K562 (cell line): ENCODE data around the gene ANKRD13D. TPM values are rescaled to one million over a fixed set of nuclear protein-coding genes. Genes with fewer than 3 reads are reported as not detected.
A peak's percentile ranks its signal among the peaks of the same experiment; 100 is the strongest.

Experiments used
- ARNT ChIP-seq, 2 experiments: fragments of 450-650 bp; IDR thresholded peaks; 2 replicates each; pipeline ENCODE4 v1.6.1; 2016; ENCODE audit warnings: mild to moderate bottlenecking in 1 of 2
- ASH1L ChIP-seq: fragments of 450-650 bp; IDR thresholded peaks from 2 replicates; pipeline ENCODE4 v1.6.1; 2018; ENCODE audit warnings: borderline replicate concordance, mild to moderate bottlenecking, low read depth; ENCODE audit not compliant: partially characterized antibody
- CC2D1A ChIP-seq: fragments of 450-650 bp; IDR thresholded peaks from 2 replicates; pipeline ENCODE4 v1.6.1; 2017; ENCODE audit warnings: mild to moderate bottlenecking
- CHD4 ChIP-seq: fragments of 200-600 bp; sonication (generic); IDR thresholded peaks from 3 replicates; pipeline ENCODE4 v1.6.1; 2012; ENCODE audit warnings: low read depth, mild to moderate bottlenecking, mixed read lengths, low read length, inconsistent platforms; ENCODE audit not compliant: insufficient read depth, insufficient replicate concordance, poor library complexity, severe bottlenecking
- EP400 ChIP-seq: fragments of 450-650 bp; IDR thresholded peaks from 2 replicates; pipeline ENCODE4 v1.6.1; 2017; ENCODE audit warnings: antibody characterized with exemption, mild to moderate bottlenecking, moderate library complexity
- HNRNPL ChIP-seq: fragments of 200-400 bp; formaldehyde crosslinking; IDR thresholded peaks from 2 replicates; pipeline ENCODE4 v1.6.1; 2017; ENCODE audit warnings: low read depth, mild to moderate bottlenecking, low read length
- JUND ChIP-seq, 2 experiments: IDR thresholded peaks; 2 replicates in 1 of 2; 3 replicates in 1 of 2; pipeline ENCODE4 v1.6.1; 2011; ENCODE audit warnings: borderline replicate concordance in 2 of 2, low read depth in 2 of 2, low read length in 2 of 2, improper control_type of control experiment in 1 of 2, missing biosample characterization in 1 of 2, missing genetic modification characterization in 1 of 2, missing genetic modification reagents in 1 of 2
- L3MBTL2 ChIP-seq: fragments of 450-650 bp; IDR thresholded peaks from 2 replicates; pipeline ENCODE4 v1.6.1; 2016; ENCODE audit warnings: mild to moderate bottlenecking, moderate library complexity
- LEF1 ChIP-seq: fragments of 450-650 bp; IDR thresholded peaks from 2 replicates; pipeline ENCODE4 v1.6.1; 2016; ENCODE audit warnings: mild to moderate bottlenecking
- MAZ ChIP-seq, 2 experiments: fragments of 450-650 bp in 1 of 2; sonication (generic) in 1 of 2; formaldehyde crosslinking; IDR thresholded peaks in 1 of 2; conservative IDR thresholded peaks in 1 of 2; 2 replicates each; pipeline versions ENCODE4 v1.4.0 to v1.5.0; 2020; ENCODE audit warnings: mild to moderate bottlenecking in 1 of 2, missing genetic modification reagents in 1 of 2
- MCM5 ChIP-seq: fragments of 450-650 bp; IDR thresholded peaks from 2 replicates; pipeline ENCODE4 v1.6.1; 2016; ENCODE audit warnings: low read depth
- NFRKB ChIP-seq: fragments of 450-650 bp; IDR thresholded peaks from 2 replicates; pipeline ENCODE4 v1.6.1; 2016; ENCODE audit warnings: low read depth
- PTRF ChIP-seq: fragments of 450-650 bp; IDR thresholded peaks from 2 replicates; pipeline ENCODE4 v1.6.1; 2016; ENCODE audit warnings: mild to moderate bottlenecking, missing genetic modification characterization, missing compliant biosample characterization
- RB1 ChIP-seq: fragments of 450-650 bp; IDR thresholded peaks from 2 replicates; pipeline ENCODE4 v1.6.1; 2017; ENCODE audit warnings: low read depth, mild to moderate bottlenecking
- TAF1 ChIP-seq: IDR thresholded peaks from 2 replicates; pipeline ENCODE4 v1.6.1; 2011; ENCODE audit warnings: mild to moderate bottlenecking, low read length, moderate library complexity; ENCODE audit not compliant: insufficient read depth, control insufficient read depth, severe bottlenecking; ENCODE audit errors: extremely low read depth
- TBP ChIP-seq: optimal IDR thresholded peaks from 2 replicates; pipeline ENCODE3; 2011; ENCODE audit warnings: low read depth, low read length, improper control_type of control experiment
- ZNF146 ChIP-seq: IDR thresholded peaks from one replicate; pipeline ENCODE4 v1.6.1; 2018; ENCODE audit warnings: missing compliant biosample characterization; ENCODE audit not compliant: unreplicated experiment
- ZNF184 ChIP-seq: sonication (generic); formaldehyde crosslinking; IDR thresholded peaks from 2 replicates; pipeline ENCODE4 v1.5.0; 2020; ENCODE audit warnings: missing genetic modification reagents
- ZNF780A ChIP-seq: fragments of 250-450 bp; sonication (Bioruptor Pico); IDR thresholded peaks from 2 replicates; pipeline ENCODE4 v1.5.0; 2021; ENCODE audit warnings: mild to moderate bottlenecking
- polyA plus RNA-seq, 8 experiments: library from polyadenylated mRNA; depleted of rRNA in 4 of 8; stranded (reverse) in 5 of 8; unstranded in 3 of 8; fragments of >200 nt; fragmentation: Nextera tagmentation in 2 of 8; fragmentation: Illumina TruSeq in 1 of 8; extraction: Ambion mirVana in 2 of 8; extraction: Trizol in 1 of 8; gene quantifications; 2 replicates each; pipeline versions ENCODE4 v1.2.1 to v1.2.3, GENCODE V29; 2011 to 2014; ENCODE audit warnings: inconsistent platforms in 1 of 8, missing spikeins in 1 of 8
- total RNA-seq, 7 experiments: library from RNA; depleted of rRNA in 6 of 7; stranded (reverse); fragments of >200 nt in 6 of 7; fragmentation: Illumina TruSeq in 2 of 7; extraction: Trizol in 2 of 7; gene quantifications; 2 replicates each; pipeline versions ENCODE4 v1.2.1 to v1.2.3, GENCODE V29; 2011 to 2021; ENCODE audit warnings: low replicate concordance in 1 of 7
- TF ChIP-seq, protein P1 (sequence below): fragments of 450-650 bp; IDR thresholded peaks from one replicate; pipeline ENCODE4 v1.6.1; 2018; ENCODE audit warnings: mild to moderate bottlenecking, moderate library complexity; ENCODE audit not compliant: partially characterized antibody
- TF ChIP-seq, protein P2 (sequence below): sonication (generic); formaldehyde crosslinking; IDR thresholded peaks from 2 replicates; pipeline ENCODE4 v1.8.0; 2022; ENCODE audit warnings: mild to moderate bottlenecking, missing genetic modification reagents

Gene ANKRD13D
- total and polyA plus RNA-seq, 9 of the 15 experiments (the other 6 are each of a cell fraction or from before 2014, with no cell fraction given): 0.94 to 40.9 (median 22.4) TPM

DNA sequence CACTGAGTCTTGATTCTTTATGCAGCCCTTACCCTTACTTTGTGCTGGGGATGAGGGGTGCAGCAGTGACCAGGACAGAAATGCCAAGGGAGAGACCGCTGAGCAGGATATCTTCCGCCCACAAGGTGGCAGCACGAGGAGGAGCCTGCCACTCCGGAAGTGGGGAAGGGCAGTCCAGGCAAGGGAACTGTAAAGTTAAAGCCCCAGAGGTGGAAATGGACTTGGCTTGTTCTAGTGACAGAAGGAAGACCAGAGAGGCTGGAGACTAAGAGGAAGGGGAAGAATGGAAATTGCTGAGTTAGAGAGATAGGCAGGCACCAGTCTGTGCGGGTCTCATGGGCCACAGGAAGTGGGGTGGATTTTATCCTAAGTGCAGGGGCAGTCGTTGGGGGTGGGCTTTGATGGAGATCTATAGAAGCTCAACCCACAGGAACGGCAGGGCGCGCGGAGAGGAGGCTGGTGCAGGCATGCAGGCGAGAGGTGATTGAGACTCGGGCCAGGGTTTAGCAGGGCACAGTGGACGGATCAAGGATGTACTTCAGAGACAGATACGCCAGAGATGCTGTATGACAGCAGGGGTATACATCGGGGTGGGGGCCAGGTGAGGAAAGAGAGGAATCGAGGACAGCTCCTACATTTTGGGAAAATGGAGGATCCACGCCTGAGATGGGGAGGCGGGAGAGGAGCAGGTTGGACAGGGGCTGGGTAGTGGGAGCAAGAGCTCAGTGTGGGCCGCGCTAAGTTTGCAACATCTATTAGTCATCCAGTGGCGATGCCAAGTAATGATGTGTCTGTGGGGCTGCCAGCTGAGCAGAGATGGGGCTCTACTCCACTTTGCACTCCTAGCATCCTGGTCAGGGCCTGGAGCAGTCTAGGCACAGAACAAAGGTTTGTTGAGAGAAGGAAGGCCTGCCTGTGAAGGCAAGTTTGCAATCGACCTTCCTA lies 26.1 kb upstream of the ANKRD13D start (continued):
- TF ChIP-seq, protein P1, sequence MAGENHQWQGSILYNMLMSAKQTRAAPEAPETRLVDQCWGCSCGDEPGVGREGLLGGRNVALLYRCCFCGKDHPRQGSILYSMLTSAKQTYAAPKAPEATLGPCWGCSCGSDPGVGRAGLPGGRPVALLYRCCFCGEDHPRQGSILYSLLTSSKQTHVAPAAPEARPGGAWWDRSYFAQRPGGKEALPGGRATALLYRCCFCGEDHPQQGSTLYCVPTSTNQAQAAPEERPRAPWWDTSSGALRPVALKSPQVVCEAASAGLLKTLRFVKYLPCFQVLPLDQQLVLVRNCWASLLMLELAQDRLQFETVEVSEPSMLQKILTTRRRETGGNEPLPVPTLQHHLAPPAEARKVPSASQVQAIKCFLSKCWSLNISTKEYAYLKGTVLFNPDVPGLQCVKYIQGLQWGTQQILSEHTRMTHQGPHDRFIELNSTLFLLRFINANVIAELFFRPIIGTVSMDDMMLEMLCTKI: no peak
- TF ChIP-seq JUND (IDR thresholded peaks at IDR 0.05; ENCODE audit: borderline replicate concordance, low read depth, low read length): peak; percentile 59
- TF ChIP-seq JUND (tag; IDR thresholded peaks at IDR 0.05; ENCODE audit: borderline replicate concordance, low read depth, low read length): no peak; the same call in 2 of the 3 replicates
- TF ChIP-seq MAZ (CRISPR knock-in tag; conservative IDR thresholded peaks at IDR 0.05 in 1 of 2, IDR thresholded peaks at IDR 0.05 in 1 of 2): peak; percentile 17 to 47; a peak in 2 of 4 replicates
- TF ChIP-seq ZNF146: no peak
- TF ChIP-seq LEF1: 0 out of 2 replicates have a peak, but pooled peaks have one; percentile 41
- TF ChIP-seq TAF1: peak; percentile 30
- 0 out of 2 replicates have a peak, but pooled peaks have one; percentile 41 for TF ChIP-seq NFRKB
- TF ChIP-seq, protein P2, sequence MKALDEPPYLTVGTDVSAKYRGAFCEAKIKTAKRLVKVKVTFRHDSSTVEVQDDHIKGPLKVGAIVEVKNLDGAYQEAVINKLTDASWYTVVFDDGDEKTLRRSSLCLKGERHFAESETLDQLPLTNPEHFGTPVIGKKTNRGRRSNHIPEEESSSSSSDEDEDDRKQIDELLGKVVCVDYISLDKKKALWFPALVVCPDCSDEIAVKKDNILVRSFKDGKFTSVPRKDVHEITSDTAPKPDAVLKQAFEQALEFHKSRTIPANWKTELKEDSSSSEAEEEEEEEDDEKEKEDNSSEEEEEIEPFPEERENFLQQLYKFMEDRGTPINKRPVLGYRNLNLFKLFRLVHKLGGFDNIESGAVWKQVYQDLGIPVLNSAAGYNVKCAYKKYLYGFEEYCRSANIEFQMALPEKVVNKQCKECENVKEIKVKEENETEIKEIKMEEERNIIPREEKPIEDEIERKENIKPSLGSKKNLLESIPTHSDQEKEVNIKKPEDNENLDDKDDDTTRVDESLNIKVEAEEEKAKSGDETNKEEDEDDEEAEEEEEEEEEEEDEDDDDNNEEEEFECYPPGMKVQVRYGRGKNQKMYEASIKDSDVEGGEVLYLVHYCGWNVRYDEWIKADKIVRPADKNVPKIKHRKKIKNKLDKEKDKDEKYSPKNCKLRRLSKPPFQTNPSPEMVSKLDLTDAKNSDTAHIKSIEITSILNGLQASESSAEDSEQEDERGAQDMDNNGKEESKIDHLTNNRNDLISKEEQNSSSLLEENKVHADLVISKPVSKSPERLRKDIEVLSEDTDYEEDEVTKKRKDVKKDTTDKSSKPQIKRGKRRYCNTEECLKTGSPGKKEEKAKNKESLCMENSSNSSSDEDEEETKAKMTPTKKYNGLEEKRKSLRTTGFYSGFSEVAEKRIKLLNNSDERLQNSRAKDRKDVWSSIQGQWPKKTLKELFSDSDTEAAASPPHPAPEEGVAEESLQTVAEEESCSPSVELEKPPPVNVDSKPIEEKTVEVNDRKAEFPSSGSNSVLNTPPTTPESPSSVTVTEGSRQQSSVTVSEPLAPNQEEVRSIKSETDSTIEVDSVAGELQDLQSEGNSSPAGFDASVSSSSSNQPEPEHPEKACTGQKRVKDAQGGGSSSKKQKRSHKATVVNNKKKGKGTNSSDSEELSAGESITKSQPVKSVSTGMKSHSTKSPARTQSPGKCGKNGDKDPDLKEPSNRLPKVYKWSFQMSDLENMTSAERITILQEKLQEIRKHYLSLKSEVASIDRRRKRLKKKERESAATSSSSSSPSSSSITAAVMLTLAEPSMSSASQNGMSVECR (CRISPR knock-in tag): peak; percentile 42; the same call in 1 of the 2 replicates
- TF ChIP-seq ZNF184 (CRISPR knock-in tag): no peak
- TF ChIP-seq ZNF780A: no peak
- TF ChIP-seq CHD4: no peak
- peak; percentile 50 for TF ChIP-seq ASH1L
- TF ChIP-seq MCM5: no peak
- TF ChIP-seq EP400: peak; percentile 59; the same call in 1 of the 2 replicates
- TF ChIP-seq HNRNPL: no peak
- peak; percentile 37 for TF ChIP-seq L3MBTL2
- TF ChIP-seq CC2D1A: peak; percentile 44; the same call in 1 of the 2 replicates
- TF ChIP-seq RB1: 0 out of 2 replicates have a peak, but pooled peaks have one; percentile 22
- peak; percentile 15 to 84; a peak in 3 of 4 replicates for TF ChIP-seq ARNT (IDR thresholded peaks at IDR 0.05)
- TF ChIP-seq TBP: peak; percentile 34
- TF ChIP-seq PTRF (tag): no peak
